ENCODE measurements around the gene APEH.
"Not testable (repeated sequence)": the region's sequence is repeated elsewhere in the genome, so short reads cannot be mapped to it uniquely, and the experiment has no call there.

APEH gene

DNA sequence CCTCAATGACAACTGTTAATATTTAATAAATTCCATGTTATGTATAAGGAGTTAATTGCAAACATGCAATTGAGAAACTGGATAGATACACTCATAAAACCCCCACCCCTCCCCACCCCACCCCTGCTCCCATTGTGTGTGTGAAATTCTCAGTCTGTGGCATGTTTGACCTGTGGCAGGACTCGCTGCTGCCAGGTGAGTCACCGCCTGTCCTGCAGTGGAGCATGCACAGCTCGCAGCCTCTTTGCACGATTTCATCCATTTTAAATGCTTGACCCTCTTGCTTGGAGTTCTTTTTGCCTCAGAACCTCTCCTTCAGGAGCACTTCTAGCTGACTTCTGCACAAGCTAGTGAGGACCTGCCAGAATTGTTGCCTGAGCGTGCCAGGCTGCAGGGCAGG lies 5.3 kb upstream of the APEH start:
- DNase-seq (ENCODE audit: low read depth), result no peak

DNA sequence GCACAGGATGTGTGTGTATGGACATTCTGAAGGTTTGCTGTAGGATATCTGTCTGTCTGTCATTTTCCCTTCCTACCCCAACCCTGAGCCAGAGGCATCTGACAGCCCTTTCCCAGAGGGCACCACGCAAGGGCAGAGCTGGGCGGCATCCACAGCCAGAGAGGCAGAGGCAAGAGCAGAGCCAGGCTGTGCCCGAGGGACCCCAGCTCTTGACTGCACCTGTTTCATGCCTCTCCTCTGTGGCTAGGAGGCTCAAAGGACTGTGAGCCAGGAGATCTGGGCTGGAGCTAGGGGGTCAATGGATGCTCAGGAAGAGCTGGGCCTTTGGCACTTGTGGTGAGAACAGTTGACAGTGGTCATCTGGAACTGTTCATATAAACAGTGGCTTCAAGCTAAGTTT lies 4.8 kb upstream of the APEH start:
- no peak for DNase-seq (ENCODE audit: low read depth)

DNA sequence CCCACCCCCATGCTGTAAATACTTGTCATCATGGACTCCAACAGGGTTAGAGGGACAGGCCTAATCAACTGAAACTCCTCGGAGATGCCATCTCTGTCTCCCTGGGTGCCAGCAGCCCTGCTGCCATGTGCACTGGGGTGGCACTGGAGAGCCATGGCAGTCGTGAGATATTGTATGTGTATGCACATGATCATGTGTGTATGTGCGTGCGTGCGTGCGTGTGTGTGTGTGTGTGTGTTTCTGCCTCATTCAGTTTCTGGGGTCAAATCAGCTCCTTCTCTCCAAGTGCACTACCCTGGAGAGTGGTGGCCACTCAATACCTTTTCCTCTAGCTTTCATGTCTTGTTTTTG lies 3.2 kb upstream of the APEH start:
- no peak for DNase-seq (ENCODE audit: low read depth)

DNA sequence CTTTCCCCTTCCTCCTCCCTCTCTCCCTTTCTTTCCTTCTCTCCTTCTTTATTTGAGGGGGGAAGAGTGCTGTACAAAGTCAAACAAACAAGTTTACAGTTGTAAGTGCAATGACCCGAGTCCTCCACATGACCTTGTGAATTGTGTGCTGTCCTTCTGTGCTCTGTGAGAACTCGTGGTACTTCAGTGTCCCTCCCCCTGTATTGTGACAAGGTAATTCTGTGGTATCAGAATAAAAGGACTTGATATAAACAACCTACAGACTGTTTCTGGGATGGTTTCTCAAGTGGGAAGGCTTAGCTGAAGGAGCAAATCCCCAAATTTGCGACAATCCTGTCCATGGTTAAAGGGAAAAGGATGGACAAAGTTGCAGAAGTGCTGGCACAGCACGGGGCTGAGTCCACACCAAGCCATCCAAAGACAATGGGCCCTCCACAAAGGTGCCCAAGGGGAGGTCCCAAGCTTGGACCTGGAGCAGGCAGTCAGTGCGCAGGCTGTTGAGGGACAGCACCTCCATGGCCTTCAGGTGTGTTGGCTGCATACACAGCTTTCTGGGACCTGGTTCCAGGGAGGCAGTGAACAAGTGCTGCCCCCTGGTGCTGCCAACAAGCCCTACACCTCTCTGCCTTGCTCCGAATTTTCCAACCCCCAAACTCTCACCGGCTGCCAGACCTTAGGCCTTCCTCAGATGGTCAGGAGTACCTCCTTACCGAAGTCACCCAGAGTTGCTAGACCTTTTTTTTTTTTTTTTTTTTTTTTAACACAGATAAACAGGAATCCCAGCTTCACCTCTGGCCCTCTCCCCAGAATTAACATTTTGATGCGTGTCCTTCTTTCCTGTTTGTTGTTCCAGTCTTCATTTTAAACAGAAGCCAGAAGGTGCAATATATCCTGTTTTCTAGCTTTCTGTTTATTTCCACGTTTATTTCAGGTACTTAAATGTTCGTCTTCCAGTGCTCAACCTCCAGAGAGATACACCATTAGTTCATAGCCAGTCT lies 2.6 kb upstream of the APEH start:
- DNase-seq (ENCODE audit: low read depth), result no peak

DNA sequence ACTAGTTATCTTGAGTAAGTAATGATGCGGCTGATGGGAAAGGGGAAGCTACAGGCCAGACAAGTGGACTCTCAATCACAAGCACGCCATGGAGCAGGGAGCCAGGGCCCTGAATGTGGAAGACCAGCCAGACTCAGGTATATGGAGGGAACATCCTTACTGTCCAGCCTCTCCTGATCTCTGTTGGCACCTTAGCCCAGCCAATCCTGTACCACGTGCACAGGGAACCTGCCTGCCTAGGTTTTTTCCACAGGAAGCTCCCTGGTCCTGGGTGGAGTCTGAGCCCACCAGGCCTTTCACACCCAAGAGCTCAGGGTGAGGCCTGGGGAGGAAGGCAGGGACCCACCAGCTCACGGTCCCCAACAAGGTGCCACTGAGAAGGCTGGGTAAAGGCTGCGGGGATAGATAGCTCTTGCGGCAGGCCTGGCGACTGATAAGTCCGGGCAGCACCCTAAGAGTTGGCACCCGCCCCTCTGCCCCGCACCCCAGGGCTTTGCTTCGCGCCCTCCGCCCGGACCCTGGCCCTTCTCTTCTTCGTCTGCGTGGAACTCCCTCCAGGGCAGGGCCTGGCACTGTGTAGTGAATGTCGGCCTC lies 933 bp upstream of the APEH start:
- DNase-seq (ENCODE audit: low read depth), result no peak

DNA sequence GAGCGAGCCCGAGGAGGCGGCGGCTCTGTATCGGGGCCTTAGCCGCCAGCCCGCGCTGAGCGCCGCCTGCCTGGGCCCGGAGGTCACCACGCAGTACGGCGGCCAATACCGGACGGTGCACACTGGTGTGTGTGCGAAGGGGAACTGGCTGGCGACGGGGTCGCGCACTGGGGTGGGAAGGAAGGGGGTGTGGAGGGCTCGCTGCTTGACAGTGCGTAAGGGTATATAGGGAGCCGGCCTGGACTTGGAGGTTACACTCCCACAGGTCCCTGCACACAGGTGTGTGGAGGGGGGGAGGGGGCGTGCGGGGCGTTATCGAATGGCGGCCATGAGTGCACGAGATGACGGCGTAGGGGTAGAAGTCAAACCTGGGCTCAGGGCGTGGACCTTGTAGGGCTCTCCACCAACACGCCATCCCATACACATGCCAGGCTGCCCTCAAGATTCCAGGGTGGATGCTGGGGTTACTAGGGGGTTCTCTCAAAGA lies 389 bp downstream of the APEH start:
- DNase-seq (ENCODE audit: low read depth), result no peak

DNA sequence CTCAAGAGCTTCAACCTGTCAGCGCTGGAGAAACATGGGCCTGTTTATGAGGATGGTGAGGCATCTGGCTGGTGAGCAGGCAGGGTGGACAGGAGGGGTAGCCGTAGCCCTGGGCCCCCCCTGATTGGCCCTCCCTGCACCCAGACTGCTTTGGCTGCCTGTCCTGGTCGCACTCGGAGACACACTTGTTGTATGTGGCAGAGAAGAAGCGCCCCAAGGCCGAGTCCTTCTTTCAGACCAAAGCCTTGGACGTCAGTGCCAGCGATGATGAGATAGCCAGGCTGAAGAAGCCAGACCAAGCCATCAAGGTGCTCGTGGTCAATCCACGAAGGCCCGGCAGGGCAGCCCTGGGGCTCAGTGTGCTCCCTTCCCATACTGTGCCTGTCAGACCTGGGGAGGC lies 1.8 kb downstream of the APEH start:
- no peak for DNase-seq (ENCODE audit: low read depth)

DNA sequence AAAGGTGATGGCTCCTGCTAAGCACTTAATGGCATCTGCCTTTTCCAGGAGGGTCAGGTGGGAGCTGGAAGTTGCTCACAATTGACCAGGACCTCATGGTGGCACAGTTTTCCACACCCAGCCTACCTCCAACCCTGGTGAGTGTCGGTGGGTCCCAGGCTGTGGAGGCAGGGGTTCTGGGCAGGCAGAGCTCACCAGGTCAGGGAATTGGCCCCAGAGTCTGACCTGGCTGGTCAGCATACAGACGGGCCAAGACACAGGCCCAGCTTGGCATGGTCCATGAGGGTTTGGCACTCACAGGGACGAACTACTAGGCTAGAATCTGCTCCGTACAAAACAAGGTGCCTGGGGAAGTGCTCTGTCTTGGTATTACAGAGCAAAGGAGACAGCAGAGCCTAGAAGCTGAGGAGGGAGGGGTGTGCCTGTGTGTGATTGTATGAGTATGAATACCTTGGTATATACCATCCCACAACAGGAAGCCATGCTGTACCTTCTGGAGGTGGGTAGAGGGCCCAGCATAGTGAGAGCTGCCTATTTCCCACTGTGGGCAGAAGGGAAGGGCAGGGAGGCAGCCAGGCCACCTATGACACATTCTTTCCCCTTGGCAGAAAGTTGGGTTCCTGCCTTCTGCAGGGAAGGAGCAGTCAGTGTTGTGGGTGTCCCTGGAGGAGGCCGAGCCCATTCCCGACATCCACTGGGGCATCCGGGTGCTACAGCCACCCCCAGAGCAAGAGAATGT lies 6.5 kb downstream of the APEH start:
- no peak for DNase-seq (ENCODE audit: low read depth)

DNA sequence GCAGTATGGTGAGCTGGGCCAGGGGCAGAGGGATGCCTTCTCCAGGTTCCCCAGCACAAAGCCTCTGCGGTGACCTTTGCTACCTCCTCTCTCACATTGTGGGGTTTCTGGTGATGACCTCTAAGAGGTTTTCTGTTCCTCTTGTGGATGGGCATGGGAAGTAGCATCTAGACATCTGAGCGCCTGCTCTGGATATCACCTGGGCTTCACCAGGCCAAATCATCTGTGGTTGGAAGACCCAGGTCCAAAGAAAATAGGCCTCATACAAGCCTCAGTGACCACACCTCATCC lies 7.0 kb downstream of the APEH start:
- no peak for DNase-seq (ENCODE audit: low read depth)

DNA sequence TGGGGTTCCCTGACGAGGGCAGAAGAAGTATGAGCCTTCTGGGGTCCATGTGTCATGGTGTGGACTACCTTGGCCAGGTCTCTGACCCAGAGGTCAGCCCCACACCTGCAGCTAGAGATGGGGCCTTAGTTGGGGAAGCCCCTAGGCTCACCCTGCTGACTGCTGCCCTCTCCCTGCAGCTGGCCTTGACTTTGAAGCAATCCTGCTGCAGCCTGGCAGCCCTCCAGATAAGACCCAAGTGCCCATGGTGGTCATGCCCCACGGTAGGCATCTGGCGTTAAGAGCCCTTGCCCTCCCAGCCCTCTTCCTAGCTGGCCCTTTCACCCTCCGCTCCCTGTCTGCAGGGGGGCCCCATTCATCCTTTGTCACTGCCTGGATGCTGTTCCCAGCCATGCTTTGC lies 7.4 kb downstream of the APEH start:
- no peak for DNase-seq (ENCODE audit: low read depth)

DNA sequence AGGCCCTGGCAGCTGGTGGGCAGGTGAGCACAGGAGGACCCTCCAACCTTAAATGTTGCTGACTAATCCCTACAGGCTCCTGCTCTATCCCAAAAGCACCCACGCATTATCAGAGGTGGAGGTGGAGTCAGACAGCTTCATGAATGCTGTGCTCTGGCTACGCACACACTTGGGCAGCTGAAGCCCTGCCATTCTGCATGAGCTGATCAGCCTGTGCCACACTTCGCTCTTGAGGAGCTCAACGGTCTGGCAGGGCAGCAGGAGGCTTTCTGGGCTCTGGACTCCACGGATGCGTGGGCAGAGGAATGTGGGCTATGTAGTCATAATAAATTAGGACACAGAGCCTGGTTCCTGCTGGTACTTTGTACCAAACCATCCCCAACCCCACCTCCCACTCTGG lies 9.0 kb downstream of the APEH start:
- DNase-seq (ENCODE audit: low read depth), result no peak

DNA sequence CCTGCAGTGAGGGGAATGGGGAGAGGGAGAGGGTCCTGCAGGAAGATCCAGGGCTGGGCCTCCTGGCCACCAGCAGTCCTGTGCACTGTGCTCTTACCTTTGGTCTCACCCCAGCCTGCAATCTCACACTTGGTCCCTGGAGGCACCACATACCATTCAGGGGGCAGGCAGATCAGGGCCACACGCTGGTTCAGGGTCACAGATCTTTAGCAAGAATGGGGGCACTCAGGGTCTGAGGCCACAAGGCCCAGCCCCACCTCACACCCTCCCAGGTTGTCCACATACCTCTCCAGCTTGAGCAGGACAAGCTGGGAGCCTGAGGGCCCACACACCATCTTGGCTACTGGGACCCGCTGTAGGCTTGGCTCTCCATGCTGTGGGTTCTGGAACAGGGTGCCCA lies 10.3 kb downstream of the APEH start:
- not testable (repeated sequence) for DNase-seq (ENCODE audit: low read depth)

DNA sequence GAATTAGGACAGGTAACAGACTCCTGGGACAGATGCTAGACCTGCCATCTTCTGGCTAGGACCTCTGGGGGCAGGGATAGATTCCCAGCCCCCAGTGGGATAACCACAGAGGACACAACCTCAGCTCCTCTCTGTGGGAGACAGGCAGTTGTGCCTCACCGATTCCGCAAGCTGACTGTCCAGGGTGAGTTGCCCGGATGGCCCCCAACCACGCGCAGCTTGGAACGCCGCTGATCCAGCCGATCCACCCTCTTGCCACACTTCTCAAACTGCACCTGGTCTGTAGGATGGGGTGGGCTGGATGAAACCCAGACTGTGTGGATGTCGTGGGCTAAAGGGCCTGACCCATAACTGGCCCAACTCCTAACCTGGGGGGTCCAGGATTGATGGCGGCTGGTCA lies 11.0 kb downstream of the APEH start:
- DNase-seq (ENCODE audit: low read depth), result not testable (repeated sequence)

DNA sequence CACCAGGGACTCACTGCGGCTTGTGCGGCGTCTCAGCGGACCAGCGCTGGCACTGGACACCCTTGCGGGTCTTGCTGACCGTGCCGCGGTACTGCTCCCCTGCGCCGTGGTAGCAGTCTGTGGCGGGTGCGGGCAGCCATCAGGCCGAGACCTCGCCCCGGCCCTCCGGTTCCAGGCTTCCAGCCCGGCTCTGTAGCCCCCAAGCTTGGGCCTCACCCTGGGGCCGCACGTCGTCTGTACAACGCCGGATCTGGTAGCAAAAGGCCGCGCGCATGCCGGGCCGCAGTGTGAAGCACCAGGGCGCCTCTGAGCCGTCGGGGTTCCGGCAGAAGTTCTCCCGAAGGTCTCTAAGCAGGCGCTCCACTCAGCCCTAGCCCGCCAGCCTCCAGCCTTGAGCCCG lies 11.7 kb downstream of the APEH start:
- not testable (repeated sequence) for DNase-seq (ENCODE audit: low read depth)

DNA sequence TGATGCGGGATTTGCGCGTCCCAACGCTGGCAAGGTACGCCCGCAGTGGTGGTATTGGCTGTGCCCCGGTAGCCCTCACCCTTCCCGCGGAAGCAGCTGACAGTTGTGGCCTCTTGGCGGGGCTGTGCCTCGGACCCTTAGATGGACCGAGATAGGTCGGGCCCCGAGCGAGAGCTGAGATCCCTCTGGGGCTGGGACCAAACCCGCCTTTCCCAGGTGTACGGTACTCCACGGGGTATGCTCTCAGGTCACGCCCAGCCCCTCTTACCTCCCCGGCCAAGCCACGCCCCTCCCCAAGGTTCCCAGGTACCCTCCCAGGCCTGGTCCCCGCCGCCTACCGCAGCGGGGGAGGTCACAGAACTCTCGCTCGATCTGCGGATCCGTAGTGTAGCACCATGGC lies 12.2 kb downstream of the APEH start:
- not testable (repeated sequence) for DNase-seq (ENCODE audit: low read depth)

DNA sequence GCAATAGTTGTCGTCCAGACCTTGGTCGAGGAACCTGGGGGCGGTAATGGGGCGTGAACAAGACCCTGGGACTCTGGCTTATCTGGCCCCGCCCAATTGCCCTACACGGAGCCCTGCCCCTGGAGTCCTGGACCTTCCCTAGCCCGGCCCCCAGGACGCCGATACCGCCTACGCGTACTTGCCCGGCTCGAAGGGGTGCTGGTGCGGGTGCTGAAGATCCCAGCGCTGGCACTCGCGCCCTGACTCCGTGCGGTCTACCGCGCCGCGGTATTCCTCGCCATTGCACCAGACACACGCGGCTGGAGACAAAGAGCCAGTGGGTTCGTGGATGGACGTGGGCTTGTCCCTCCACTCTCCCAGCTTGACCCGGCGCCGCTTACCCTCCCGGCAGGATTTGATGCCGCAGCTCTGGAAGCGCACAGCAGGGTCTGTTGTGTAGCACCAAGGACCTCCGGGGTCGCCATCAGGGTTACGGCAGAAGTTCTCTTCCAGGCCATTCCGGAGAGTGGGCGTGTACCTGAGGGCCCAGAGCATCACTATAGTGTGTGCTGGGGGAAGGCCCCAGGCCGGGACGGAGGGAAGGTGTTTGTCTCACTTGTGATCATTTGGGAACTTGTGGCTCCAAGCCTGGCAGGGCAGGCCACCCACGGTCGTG lies 12.7 kb downstream of the APEH start:
- DNase-seq (ENCODE audit: low read depth), result not testable (repeated sequence)

DNA sequence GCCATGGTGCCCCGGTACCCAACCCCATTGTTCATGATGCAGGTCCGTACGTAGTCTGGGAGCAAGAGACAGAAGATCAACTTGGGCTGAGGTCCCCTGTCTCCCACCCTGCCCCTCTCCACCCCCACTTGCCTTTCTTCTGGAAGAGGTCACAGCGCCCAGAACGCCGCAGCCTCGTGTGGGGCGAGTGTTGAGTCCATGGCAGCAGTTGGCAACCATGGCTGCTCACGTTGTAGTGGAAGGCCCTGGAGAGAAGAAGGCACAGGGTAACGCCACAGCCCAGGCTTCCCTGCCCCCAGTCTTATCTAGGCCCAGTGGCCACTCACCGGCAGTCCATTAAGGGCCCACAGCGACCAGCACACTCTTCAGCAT lies 13.3 kb downstream of the APEH start:
- not testable (repeated sequence) for DNase-seq (ENCODE audit: low read depth)

DNA sequence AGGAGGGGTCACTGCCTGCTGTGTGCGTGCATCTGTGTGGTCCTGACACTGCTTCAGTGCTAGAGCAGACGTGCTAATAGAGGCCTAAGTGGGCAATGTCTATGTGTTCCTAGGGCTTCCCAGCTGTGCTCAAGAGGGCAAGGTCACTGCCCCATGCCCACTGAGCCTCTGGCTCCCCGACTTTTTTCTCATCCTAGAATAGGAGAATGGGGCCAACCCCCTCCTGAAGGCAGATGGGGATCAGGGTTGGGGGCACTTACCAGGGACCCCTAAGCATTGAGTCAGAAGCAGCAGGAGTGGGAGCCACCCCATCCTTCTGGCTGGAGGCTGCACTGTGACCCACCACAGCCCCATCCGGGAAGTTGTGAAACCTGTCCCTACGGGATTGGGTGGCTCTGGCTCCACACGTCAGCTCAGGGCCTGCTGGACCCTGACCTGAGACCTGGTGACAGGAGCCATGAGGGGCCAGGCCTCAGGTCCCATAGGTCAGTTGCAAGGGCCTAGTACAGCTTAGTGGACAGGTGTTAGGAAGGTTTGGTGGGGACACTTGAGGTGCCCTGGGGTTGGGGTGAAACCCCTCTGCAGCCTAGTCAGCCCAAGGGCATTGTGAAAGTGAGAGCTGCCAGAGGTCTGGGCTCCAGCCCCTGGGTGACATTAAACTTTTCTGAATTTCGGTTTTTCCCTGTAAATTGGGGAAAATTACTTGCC lies 14.3 kb downstream of the APEH start:
- not testable (repeated sequence) for DNase-seq (ENCODE audit: low read depth)

DNA sequence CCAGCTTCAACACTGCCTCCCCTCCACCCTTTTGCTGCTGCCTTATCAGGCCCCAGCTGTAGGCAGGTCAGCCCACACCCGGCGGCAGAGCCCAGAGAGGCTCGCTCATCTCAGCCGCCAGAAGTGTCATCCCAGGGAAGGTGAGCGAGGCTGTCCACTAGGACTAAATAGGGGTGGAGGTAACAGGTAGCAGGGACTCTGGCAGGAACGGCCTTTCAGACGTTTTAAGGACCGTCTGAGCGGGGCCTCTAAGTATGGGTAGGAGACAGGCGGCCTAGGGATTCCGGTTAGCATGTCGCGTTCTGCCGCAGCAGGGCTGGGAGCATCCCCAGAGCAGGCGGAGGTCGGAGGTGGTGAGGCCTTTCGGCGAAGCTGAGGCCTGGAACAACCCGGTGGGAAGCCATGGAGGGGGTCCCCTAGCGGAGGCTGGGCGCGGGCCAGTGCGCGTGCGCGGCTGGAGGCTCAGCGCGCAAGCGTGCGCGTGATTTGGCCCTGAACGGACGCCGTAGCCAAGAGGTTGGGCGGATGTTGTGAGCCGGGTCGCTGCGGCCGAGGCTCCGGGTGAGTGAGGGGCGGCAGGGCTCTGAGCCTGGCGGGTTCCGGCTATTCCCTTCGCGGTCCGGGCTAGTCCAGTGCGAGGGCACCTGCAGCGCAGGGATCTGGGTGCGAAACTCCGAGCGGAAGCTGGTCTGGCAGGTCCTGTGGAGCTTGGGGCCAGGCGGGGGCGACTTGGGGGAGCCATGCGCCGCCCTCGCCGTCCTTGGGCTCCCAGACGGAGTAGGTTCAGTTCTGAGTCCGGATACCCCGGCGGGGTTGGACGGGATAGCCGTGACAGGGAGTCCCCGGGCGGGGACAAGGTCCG lies 15.1 kb downstream of the APEH start, which contains the start of the genes MST1 and RNF123:
Gene MST1 (minus strand): TSS at position 429 of the 862 bp plus-strand sequence. CDS start 783 bp downstream, outside the sequence.
Gene RNF123 (plus strand): TSS at position 512 of the 862 bp plus-strand sequence. CDS start 1,609 bp downstream, outside the sequence.
- DNase-seq (ENCODE audit: low read depth), result peak; percentile 51

DNA sequence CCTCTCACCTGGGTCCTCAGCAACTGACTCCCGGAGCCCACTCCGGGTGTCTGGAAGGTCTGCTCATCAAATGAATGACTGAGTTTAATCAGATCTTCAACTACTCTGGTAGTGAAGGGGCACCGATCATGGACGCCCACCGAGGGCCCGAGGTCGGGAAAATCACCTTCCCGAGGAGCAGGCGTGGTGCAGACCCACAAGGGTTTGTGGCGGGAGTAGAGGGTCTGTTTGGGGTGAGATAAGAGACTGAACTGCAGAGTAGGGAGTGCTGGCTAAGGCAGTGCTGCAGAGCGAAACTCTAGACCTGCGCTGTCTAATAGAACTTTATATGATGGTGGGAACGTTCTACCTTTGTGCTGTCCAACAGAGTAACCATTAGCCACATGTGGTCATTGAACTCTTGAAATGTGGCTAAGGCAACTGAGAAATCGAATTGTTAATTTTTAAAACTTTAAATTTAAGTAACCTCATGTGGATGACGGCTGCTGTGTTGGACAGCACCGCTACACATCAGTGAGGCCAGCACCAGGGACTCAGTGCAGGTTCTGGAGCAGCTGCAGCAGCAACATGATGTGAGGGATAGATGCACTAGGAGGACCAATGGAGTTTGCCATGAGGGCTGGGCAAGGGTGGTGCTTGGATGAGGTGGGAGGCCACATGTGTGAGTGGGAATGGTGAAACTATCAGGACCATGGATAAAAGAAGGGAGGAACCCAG lies 15.9 kb downstream of the APEH start:
- DNase-seq (ENCODE audit: low read depth), result not testable (repeated sequence)

Measured in GM04503 (cell line).